HEK293T (cell line): ENCODE results near the gene HIVEP2.

Experiments
- CTCF ChIA-PET: fragments of 350-600 bp; formaldehyde crosslinking; extraction: SDS; loops from one replicate; lab custom pipeline; 2021; ENCODE audit warnings: antibody characterized with exemption, inconsistent platforms; lab: Yijun Ruan, JAX
- POLR2A ChIA-PET: fragments of 350-600 bp; formaldehyde crosslinking; extraction: SDS; loops from one replicate; lab custom pipeline; 2020; ENCODE audit warnings: antibody characterized with exemption, inconsistent platforms; lab: Yijun Ruan, JAX
- DNase-seq: peaks from one replicate; pipeline ENCODE4 v3.0.0; 2012; ENCODE audit warnings: mixed read lengths; ENCODE audit errors: extremely low spot score
- ARNT ChIP-seq: fragments of 450-650 bp; IDR thresholded peaks from 2 replicates; pipeline ENCODE4 v1.6.1; 2017; ENCODE audit warnings: mild to moderate bottlenecking
- BHLHE40 ChIP-seq: fragments of 450-650 bp; IDR thresholded peaks from 2 replicates; pipeline ENCODE4 v1.6.1; 2016; ENCODE audit warnings: mild to moderate bottlenecking, moderate library complexity, borderline replicate concordance
- CTBP1 ChIP-seq: fragments of 450-650 bp; IDR thresholded peaks from 2 replicates; pipeline ENCODE4 v1.6.1; 2016; ENCODE audit warnings: borderline replicate concordance
- ELF4 ChIP-seq: fragments of 450-650 bp; IDR thresholded peaks from 2 replicates; pipeline ENCODE4 v1.6.1; 2017; ENCODE audit warnings: antibody characterized with exemption
- FOXA1 ChIP-seq: fragments of 450-650 bp; IDR thresholded peaks from 2 replicates; pipeline ENCODE4 v1.6.1; 2016; ENCODE audit warnings: mild to moderate bottlenecking
- FOXK2 ChIP-seq: fragments of 450-650 bp; IDR thresholded peaks from 2 replicates; pipeline ENCODE4 v1.6.1; 2016; ENCODE audit warnings: mild to moderate bottlenecking
- FOXM1 ChIP-seq: fragments of 450-650 bp; IDR thresholded peaks from 2 replicates; pipeline ENCODE4 v1.6.1; 2017; ENCODE audit warnings: mild to moderate bottlenecking, borderline replicate concordance
- HDGF ChIP-seq: fragments of 450-650 bp; IDR thresholded peaks from 2 replicates; pipeline ENCODE4 v1.6.1; 2017; ENCODE audit warnings: antibody characterized with exemption, borderline replicate concordance
- L3MBTL2 ChIP-seq: fragments of 450-650 bp; conservative IDR thresholded peaks from 2 replicates; pipeline ENCODE4 v1.6.1; 2016; ENCODE audit warnings: mild to moderate bottlenecking
- LEF1 ChIP-seq: fragments of 450-650 bp; IDR thresholded peaks from 2 replicates; pipeline ENCODE4 v1.6.1; 2017; ENCODE audit warnings: mild to moderate bottlenecking, borderline replicate concordance
- NFRKB ChIP-seq: fragments of 450-650 bp; IDR thresholded peaks from 2 replicates; pipeline ENCODE4 v1.6.1; 2016; ENCODE audit warnings: mild to moderate bottlenecking, moderate library complexity
- SP1 ChIP-seq: fragments of 450-650 bp; IDR thresholded peaks from 2 replicates; pipeline ENCODE4 v1.6.1; 2017
- SUZ12 ChIP-seq: fragments of 450-650 bp; IDR thresholded peaks from 2 replicates; pipeline ENCODE4 v1.6.1; 2016; ENCODE audit warnings: mild to moderate bottlenecking
- TARDBP ChIP-seq: fragments of 450-650 bp; IDR thresholded peaks from 2 replicates; pipeline ENCODE4 v1.6.1; 2016
- ZNF384 ChIP-seq: fragments of 450-650 bp; IDR thresholded peaks from 2 replicates; pipeline ENCODE4 v1.6.1; 2016
- TF ChIP-seq, protein P1 (sequence below): fragments of 450-650 bp; IDR thresholded peaks from 2 replicates; pipeline ENCODE4 v1.6.1; 2016

Gene HIVEP2

DNA sequence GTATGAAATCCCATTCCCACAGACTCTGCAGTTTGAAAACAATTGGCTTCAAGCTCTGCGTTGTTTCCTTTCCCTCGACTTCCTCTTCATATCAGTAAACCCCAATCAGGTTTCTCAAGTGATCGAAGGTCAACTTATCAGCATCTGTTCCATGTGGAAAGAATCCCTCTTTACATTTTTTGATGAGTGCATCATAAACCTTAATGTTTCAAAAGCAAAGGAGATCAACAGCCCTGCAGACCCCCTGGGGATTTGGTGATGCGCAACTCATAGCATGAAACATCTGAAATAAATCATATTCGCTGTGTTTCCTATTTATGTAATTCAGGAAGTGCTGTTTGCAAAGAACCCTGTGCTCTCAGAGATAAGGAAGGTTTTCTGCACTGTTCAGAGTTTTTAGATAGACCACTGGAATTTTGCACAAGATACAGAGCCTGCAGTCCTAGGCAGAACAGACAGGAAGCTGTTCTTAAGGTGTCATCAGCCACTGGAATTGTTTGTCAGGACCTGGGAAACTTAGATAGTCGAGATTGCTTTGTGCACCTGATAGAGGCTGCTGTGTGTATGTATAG is 216.0 kb downstream of the HIVEP2 start:
- TF ChIP-seq, protein P1, sequence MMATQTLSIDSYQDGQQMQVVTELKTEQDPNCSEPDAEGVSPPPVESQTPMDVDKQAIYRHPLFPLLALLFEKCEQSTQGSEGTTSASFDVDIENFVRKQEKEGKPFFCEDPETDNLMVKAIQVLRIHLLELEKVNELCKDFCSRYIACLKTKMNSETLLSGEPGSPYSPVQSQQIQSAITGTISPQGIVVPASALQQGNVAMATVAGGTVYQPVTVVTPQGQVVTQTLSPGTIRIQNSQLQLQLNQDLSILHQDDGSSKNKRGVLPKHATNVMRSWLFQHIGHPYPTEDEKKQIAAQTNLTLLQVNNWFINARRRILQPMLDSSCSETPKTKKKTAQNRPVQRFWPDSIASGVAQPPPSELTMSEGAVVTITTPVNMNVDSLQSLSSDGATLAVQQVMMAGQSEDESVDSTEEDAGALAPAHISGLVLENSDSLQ, result no peak
- TF ChIP-seq FOXA1 (no peak), LEF1 (no peak), SUZ12 (no peak), NFRKB (no peak), ELF4 (no peak), TARDBP (no peak), ARNT (no peak), FOXK2 (no peak), L3MBTL2 (no peak)
- CTCF ChIA-PET, result no interaction called here
- POLR2A ChIA-PET, result no interaction called here
- DNase-seq, result no peak

DNA sequence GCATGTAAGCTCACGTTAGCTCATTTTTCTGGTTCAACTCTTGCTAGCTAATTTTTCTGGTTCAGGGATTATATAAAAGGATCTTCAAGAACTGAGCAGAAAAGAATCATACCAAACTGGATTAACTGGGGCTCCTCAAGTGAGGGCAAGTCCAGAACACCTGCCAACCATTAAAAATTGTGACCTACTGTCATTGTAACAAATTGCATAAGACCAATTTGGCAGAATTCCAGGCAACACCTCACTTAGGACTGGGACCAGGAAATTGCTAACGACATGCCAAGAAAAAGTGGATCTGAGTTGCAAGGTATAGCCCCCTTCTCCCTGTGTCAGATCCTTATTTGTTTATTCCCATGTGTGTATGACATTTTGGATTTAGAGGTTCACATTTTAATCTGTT is 216.6 kb downstream of the HIVEP2 start:
- CTCF ChIA-PET, result interaction anchor here (0.7 kb wide), 1 partner anchor 9 kb away, joined by 3 read pairs; no protein-coding TSS in a partner anchor
- no peak for DNase-seq
- TF ChIP-seq TARDBP, result no peak
- TF ChIP-seq, protein P1, result no peak
- no peak for TF ChIP-seq ELF4
- TF ChIP-seq BHLHE40, result no peak
- no peak for TF ChIP-seq HDGF
- no peak for TF ChIP-seq FOXM1
- no peak for TF ChIP-seq LEF1
- no peak for TF ChIP-seq SUZ12
- no peak for TF ChIP-seq FOXK2
- no peak for TF ChIP-seq NFRKB
- POLR2A ChIA-PET, result no interaction called here

DNA sequence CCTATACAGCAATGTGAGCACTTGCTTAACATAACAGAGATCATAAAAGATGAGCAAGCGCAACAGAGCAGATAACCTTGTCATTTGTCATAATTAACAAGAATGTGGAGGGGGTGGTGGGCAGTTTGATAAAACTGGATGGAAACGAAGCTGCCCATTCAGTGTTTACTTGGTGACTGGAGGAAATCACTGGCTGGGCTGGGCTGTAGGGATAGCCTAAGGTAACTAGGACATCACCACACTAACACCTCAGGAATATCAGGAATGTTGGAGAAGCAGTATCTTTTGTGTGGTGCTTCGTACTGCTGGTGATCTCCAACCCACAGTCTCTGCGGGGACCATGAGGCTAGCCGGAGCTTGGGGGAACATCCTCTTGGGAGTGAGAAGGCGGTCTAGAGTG is 218.4 kb downstream of the HIVEP2 start:
- no peak for TF ChIP-seq LEF1
- TF ChIP-seq BHLHE40, result no peak
- no peak for TF ChIP-seq FOXK2
- TF ChIP-seq SUZ12, result no peak
- no peak for TF ChIP-seq L3MBTL2
- no peak for TF ChIP-seq SP1
- TF ChIP-seq ZNF384, result no peak
- no peak for TF ChIP-seq HDGF
- no peak for TF ChIP-seq FOXA1
- no peak for TF ChIP-seq NFRKB

DNA sequence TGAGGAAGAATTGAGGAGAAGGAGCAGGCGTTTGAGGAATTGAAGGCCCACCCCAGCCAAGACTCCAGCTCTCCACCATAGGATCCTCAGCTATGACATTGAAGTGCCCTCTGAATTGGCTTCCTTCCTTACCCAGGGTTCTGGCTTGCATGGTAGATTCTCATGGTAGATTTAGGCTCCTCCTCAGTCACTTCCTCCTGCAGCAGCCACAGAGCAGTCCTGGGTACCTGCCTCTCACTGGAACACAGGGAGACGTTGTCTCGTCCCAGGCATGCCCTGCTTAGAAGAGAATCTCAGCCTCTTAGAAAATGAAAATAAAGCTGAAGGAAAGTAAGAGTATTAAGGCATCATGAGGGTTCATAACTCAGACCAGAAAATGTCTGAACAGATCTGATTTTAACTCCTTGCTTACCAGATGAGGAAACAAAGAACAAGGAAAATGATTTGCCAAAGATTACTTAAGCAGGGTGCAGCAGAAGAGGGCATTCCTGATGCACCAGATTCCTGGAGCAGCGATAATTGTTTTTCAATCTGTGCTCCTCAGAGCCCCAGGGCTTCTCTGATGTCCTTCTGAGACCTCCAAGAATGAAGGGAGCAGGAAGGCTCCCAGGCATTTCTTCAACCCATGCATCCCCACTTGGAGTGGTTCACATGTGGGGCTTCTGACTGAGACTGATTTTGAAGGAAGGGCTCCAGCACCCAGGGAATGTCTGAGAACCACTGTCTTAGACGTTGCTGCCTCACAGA is 219.8 kb downstream of the HIVEP2 start:
- ChIA-PET POLR2A (no interaction called here), CTCF (no interaction called here)
- DNase-seq, result no peak
- TF ChIP-seq LEF1 (no peak), FOXK2 (no peak), NFRKB (no peak), ZNF384 (no peak), FOXA1 (no peak), SP1 (no peak)
- TF ChIP-seq, protein P1, result no peak

More for the DNA sequence above, 218.4 kb downstream of the HIVEP2 start:
- ChIA-PET POLR2A (no interaction called here), CTCF (interaction anchor here (0.6 kb wide), 1 partner anchor 1390 kb away, joined by 3 read pairs; no protein-coding TSS in a partner anchor)
- DNase-seq, result no peak

DNA sequence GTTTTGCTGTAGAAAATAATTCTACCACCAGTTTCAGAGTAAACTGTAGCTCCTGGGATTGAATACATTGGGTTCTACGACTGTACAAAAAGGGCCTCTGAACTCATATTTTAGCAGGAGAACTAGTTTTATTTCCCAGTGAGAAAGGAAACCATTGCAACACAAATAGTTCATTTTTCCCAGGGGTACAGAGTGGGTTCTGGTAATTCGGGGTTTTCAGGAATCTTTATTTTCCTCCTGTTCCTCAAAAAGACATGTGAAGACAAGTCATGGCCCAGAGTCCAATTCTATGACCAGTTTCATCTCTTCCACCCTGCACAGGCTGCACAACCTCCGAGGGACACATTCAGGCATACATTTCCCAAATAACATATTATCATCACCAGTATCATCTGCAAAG is 222.1 kb downstream of the HIVEP2 start:
- TF ChIP-seq ZNF384, result no peak
- no peak for TF ChIP-seq FOXM1
- TF ChIP-seq FOXK2, result no peak
- no peak for TF ChIP-seq LEF1
- no peak for TF ChIP-seq L3MBTL2
- TF ChIP-seq, protein P1, result no peak
- no peak for TF ChIP-seq ELF4
- TF ChIP-seq CTBP1, result no peak
- TF ChIP-seq FOXA1, result no peak
- TF ChIP-seq HDGF, result no peak
- no peak for TF ChIP-seq TARDBP
- no peak for TF ChIP-seq SUZ12
- TF ChIP-seq SP1, result no peak
- no peak for TF ChIP-seq NFRKB
- no peak for TF ChIP-seq BHLHE40
- TF ChIP-seq ARNT, result no peak
- POLR2A ChIA-PET, result interaction anchor here (0.5 kb wide), 1 partner anchor 728 kb away, joined by 3 read pairs; the partner anchor contains the start of genes ADAT2 and PEX3
- CTCF ChIA-PET, result no interaction called here
- DNase-seq, result no peak

DNA sequence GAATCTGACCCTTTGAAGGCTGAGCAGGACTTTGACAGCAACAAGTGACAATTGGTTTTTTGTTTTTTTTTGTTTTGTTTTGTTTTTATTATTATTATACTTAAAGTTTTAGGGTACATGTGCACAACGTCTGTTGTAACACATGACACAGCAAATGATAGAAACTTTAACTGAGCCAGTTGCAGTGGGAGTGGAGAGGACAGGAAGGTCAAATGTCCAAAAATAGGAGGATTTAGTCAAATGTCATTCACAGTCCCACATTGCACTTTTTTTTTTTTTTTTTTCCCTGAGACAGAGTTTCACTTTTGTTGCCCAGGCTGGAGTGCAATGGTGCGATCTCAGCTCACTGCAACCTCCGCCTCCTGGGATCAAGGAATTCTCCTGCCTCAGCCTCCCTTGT is 223.0 kb downstream of the HIVEP2 start:
- DNase-seq, result no peak
- CTCF ChIA-PET, result no interaction called here
- TF ChIP-seq HDGF, result no peak
- TF ChIP-seq FOXA1, result no peak
- TF ChIP-seq ZNF384, result no peak
- TF ChIP-seq NFRKB, result no peak
- TF ChIP-seq FOXK2, result no peak
- no peak for TF ChIP-seq LEF1
- TF ChIP-seq SUZ12, result no peak
- TF ChIP-seq, protein P1, result no peak
- TF ChIP-seq FOXM1, result no peak
- no peak for TF ChIP-seq TARDBP
- TF ChIP-seq L3MBTL2, result no peak
- no peak for TF ChIP-seq BHLHE40
- no peak for TF ChIP-seq ELF4
- TF ChIP-seq ARNT, result no peak
- no peak for TF ChIP-seq CTBP1
- TF ChIP-seq SP1, result no peak
- POLR2A ChIA-PET, result no interaction called here
